Mesenchymal stem cell (in vitro differentiated cells and primary cell): ENCODE results near the gene ZFR.

Experiments used
- DNase-seq: peaks from one replicate; pipeline ENCODE4 v3.0.0-alpha.2; 2013
- H2AFZ ChIP-seq: one replicate; pipeline ENCODE4 v1.6.1; 2013; ENCODE audit warnings: low read depth, mild to moderate bottlenecking, control low read depth, inconsistent platforms, low read length, moderate library complexity
- H2AK5ac ChIP-seq: 2 replicates; pipeline ENCODE4 v1.6.1; 2013; ENCODE audit warnings: low read length, moderate library complexity, mild to moderate bottlenecking, inconsistent platforms; ENCODE audit not compliant: severe bottlenecking
- H2BK120ac ChIP-seq: one replicate; pipeline ENCODE4 v1.6.1; 2013; ENCODE audit warnings: low read depth, mild to moderate bottlenecking, inconsistent platforms, low read length, moderate library complexity
- H2BK12ac ChIP-seq, 2 experiments: one replicate each; pipeline ENCODE4 v1.6.1; 2013; ENCODE audit warnings: inconsistent platforms in 2 of 2, low read length in 2 of 2, mild to moderate bottlenecking in 2 of 2, moderate library complexity in 2 of 2, control low read depth in 1 of 2
- H2BK15ac ChIP-seq: one replicate; pipeline ENCODE4 v1.6.1; 2013; ENCODE audit warnings: mild to moderate bottlenecking, low read depth, inconsistent platforms; ENCODE audit not compliant: poor library complexity, severe bottlenecking
- H2BK5ac ChIP-seq: 2 replicates; pipeline ENCODE4 v1.6.1; 2013; ENCODE audit warnings: low read depth, mild to moderate bottlenecking, low read length, control low read depth, inconsistent platforms; ENCODE audit not compliant: poor library complexity, severe bottlenecking
- H3K14ac ChIP-seq, 2 experiments: one replicate each; pipeline ENCODE4 v1.6.1; 2013; ENCODE audit warnings: inconsistent platforms in 2 of 2, low read length in 2 of 2, control low read depth in 1 of 2, mild to moderate bottlenecking in 1 of 2, moderate library complexity in 1 of 2
- H3K18ac ChIP-seq, 2 experiments: one replicate each; pipeline ENCODE4 v1.6.1; 2013; ENCODE audit warnings: inconsistent platforms in 2 of 2, low read length in 2 of 2, control low read depth in 1 of 2, low read depth in 1 of 2, mild to moderate bottlenecking in 1 of 2
- H3K23ac ChIP-seq, 2 experiments: one replicate each; pipeline ENCODE4 v1.6.1; 2013; ENCODE audit warnings: inconsistent platforms in 2 of 2, low read length in 2 of 2, mild to moderate bottlenecking in 2 of 2, moderate library complexity in 2 of 2, control low read depth in 1 of 2
- H3K27ac ChIP-seq: 2 replicates; pipeline ENCODE4 v1.5.1; 2013; ENCODE audit warnings: mild to moderate bottlenecking, moderate library complexity, low read length, control low read depth, inconsistent platforms; ENCODE audit not compliant: poor library complexity, severe bottlenecking
- H3K27me3 ChIP-seq, 2 experiments: 2 replicates each; pipeline versions ENCODE4 v1.6.1 to v1.7.0; 2013; ENCODE audit warnings: low read length in 2 of 2, mild to moderate bottlenecking in 2 of 2, moderate library complexity in 2 of 2, control low read depth in 1 of 2, inconsistent platforms in 1 of 2; ENCODE audit not compliant: control insufficient read depth in 1 of 2, insufficient read depth in 1 of 2
- H3K36me3 ChIP-seq, 2 experiments: 2 replicates each; pipeline versions ENCODE4 v1.6.1 to v1.7.0; 2013; ENCODE audit warnings: low read length in 2 of 2, control low read depth in 1 of 2, inconsistent platforms in 1 of 2, low read depth in 1 of 2, mild to moderate bottlenecking in 1 of 2; ENCODE audit not compliant: insufficient read depth in 2 of 2, control insufficient read depth in 1 of 2
- H3K4ac ChIP-seq, 2 experiments: one replicate each; pipeline ENCODE4 v1.6.1; 2013; ENCODE audit warnings: inconsistent platforms in 2 of 2, low read length in 2 of 2, mild to moderate bottlenecking in 2 of 2, moderate library complexity in 2 of 2, control low read depth in 1 of 2, low read depth in 1 of 2
- H3K4me1 ChIP-seq: 2 replicates; pipeline ENCODE4 v1.6.1; 2013; ENCODE audit warnings: low read depth, low read length, control low read depth; ENCODE audit not compliant: control insufficient read depth, insufficient read depth
- H3K4me2 ChIP-seq: 2 replicates; pipeline ENCODE4 v1.6.1; 2013; ENCODE audit warnings: low read length, mild to moderate bottlenecking, inconsistent platforms; ENCODE audit not compliant: poor library complexity, severe bottlenecking
- H3K4me3 ChIP-seq, 2 experiments: 2 replicates each; pipeline versions ENCODE4 v1.5.1 to v1.7.0; 2013; ENCODE audit warnings: low read length in 2 of 2, mild to moderate bottlenecking in 2 of 2, control low read depth in 1 of 2, low read depth in 1 of 2; ENCODE audit not compliant: insufficient read depth in 1 of 2
- H3K79me1 ChIP-seq: replicated peaks from 2 replicates; pipeline ENCODE4 v1.6.1; 2013; ENCODE audit warnings: mild to moderate bottlenecking, control low read depth, low read length, inconsistent platforms; ENCODE audit not compliant: poor library complexity, severe bottlenecking
- H3K9ac ChIP-seq: 2 replicates; pipeline ENCODE4 v1.7.0; 2013; ENCODE audit warnings: mild to moderate bottlenecking, low read length, moderate library complexity
- H3K9me3 ChIP-seq: 2 replicates; pipeline ENCODE4 v1.7.0; 2013; ENCODE audit warnings: mild to moderate bottlenecking, low read length; ENCODE audit not compliant: control insufficient read depth
- H4K8ac ChIP-seq: one replicate; pipeline ENCODE4 v1.6.1; 2013; ENCODE audit warnings: inconsistent platforms, mild to moderate bottlenecking, low read length, moderate library complexity
- H4K91ac ChIP-seq: one replicate; pipeline ENCODE4 v1.6.1; 2013; ENCODE audit warnings: mild to moderate bottlenecking, low read length, inconsistent platforms
- WGBS: methylation state at CpG from one replicate; pipeline ENCODE4 v1.1.7; 2013; ENCODE audit warnings: mixed read lengths; 5-methylcytosine and 5-hydroxymethylcytosine counted together

ZFR gene

GRCh38 chr5:32419791-32420190 lies 24.7 kb downstream of the ZFR start:
- no peak overlapping the region for H2BK120ac ChIP-seq
- no peak overlapping the region for H2AFZ ChIP-seq
- peaks cover 11 to 47% of the 10 kb centered on the region in 2 experiments for H3K36me3 ChIP-seq
- H3K9me3 ChIP-seq: no peaks in the 10 kb centered on the region
- H3K27me3 ChIP-seq: no peaks in the 10 kb centered on the region
- no peak overlapping the region for H3K4me3 ChIP-seq
- no peak overlapping the region for H2AK5ac ChIP-seq
- peak overlapping the region in 1 of 2 experiments; percentile 48 for H3K18ac ChIP-seq
- H3K4ac ChIP-seq: no peak overlapping the region
- H3K4me2 ChIP-seq: no peak overlapping the region
- H4K8ac ChIP-seq: no peak overlapping the region
- peaks cover 2% of the 10 kb centered on the region for H3K4me1 ChIP-seq
- no peak overlapping the region for H3K27ac ChIP-seq
- H2BK15ac ChIP-seq: no peak overlapping the region
- no peak overlapping the region for H2BK5ac ChIP-seq
- H3K9ac ChIP-seq: no peak overlapping the region
- H2BK12ac ChIP-seq: no peak overlapping the region
- DNase-seq: no peak
- H3K23ac ChIP-seq: peak overlapping the region in 1 of 2 experiments; percentile 89
- H4K91ac ChIP-seq: no peak overlapping the region
- peak overlapping the region in 1 of 2 experiments; percentile 79 for H3K14ac ChIP-seq
- peaks cover 9% of the 10 kb centered on the region for H3K79me1 ChIP-seq
- WGBS: 100% methylated on average over 1 of the region's 2 CpGs

- Histone ChIP-seq H3K36me3 (peaks cover 20 to 87% of the 10 kb centered on the region in 2 experiments), H2BK120ac (no peak overlapping the region), H3K14ac (no peak overlapping the region), H3K4me3 (no peak overlapping the region), H3K27me3 (no peaks in the 10 kb centered on the region), H2BK5ac (no peak overlapping the region), H2AK5ac (no peak overlapping the region), H3K27ac (no peak overlapping the region), H2AFZ (no peak overlapping the region), H4K8ac (no peak overlapping the region), H3K9me3 (no peaks in the 10 kb centered on the region), H4K91ac (no peak overlapping the region), H3K9ac (no peak overlapping the region), H3K23ac (no peak overlapping the region), H3K79me1 (peaks cover 18% of the 10 kb centered on the region), H3K4me2 (no peak overlapping the region), H3K4me1 (no peaks in the 10 kb centered on the region), H2BK15ac (no peak overlapping the region), H3K18ac (no peak overlapping the region), H3K4ac (no peak overlapping the region), H2BK12ac (no peak overlapping the region)
- 95% methylated on average over 2 of the region's 3 CpGs for WGBS
- DNase-seq: no peak
Observed at GRCh38 chr5:32413466-32414263, 30.9 kb downstream of the ZFR start.

- no peak overlapping the region for H2BK120ac ChIP-seq
- H2BK12ac ChIP-seq: no peak overlapping the region
- H3K27ac ChIP-seq: no peak overlapping the region
- H3K4me1 ChIP-seq: no peaks in the 10 kb centered on the region
- peaks cover 18 to 93% of the 10 kb centered on the region in 2 experiments for H3K36me3 ChIP-seq
- H4K91ac ChIP-seq: no peak overlapping the region
- peaks cover 16% of the 10 kb centered on the region for H3K79me1 ChIP-seq
- no peaks in the 10 kb centered on the region for H3K9me3 ChIP-seq
- DNase-seq: no peak
- no peak overlapping the region for H3K9ac ChIP-seq
- no peak overlapping the region for H3K14ac ChIP-seq
- H2AFZ ChIP-seq: no peak overlapping the region
- H3K4me3 ChIP-seq: no peak overlapping the region
- no peak overlapping the region for H2BK5ac ChIP-seq
- H3K27me3 ChIP-seq: no peaks in the 10 kb centered on the region
- no peak overlapping the region for H3K23ac ChIP-seq
- no peak overlapping the region for H3K4ac ChIP-seq
- H2AK5ac ChIP-seq: no peak overlapping the region
- no peak overlapping the region for H2BK15ac ChIP-seq
- no peak overlapping the region for H4K8ac ChIP-seq
- no peak overlapping the region for H3K4me2 ChIP-seq
- H3K18ac ChIP-seq: no peak overlapping the region
Observed at GRCh38 chr5:32410630-32411029, 33.9 kb downstream of the ZFR start.

GRCh38 chr5:32406650-32407049 lies 37.9 kb downstream of the ZFR start:
- Histone ChIP-seq H4K8ac (no peak overlapping the region), H2AFZ (no peak overlapping the region), H3K18ac (no peak overlapping the region), H4K91ac (no peak overlapping the region), H3K4me1 (no peaks in the 10 kb centered on the region), H3K9ac (no peak overlapping the region), H3K23ac (no peak overlapping the region), H3K36me3 (peaks cover 25 to 97% of the 10 kb centered on the region in 2 experiments), H3K9me3 (no peaks in the 10 kb centered on the region), H3K79me1 (peaks cover 25% of the 10 kb centered on the region), H3K4ac (no peak overlapping the region), H2AK5ac (no peak overlapping the region), H2BK5ac (no peak overlapping the region), H3K4me2 (no peak overlapping the region), H2BK120ac (no peak overlapping the region), H2BK12ac (no peak overlapping the region), H3K27ac (no peak overlapping the region), H3K27me3 (no peaks in the 10 kb centered on the region), H3K14ac (no peak overlapping the region), H3K4me3 (no peak overlapping the region), H2BK15ac (no peak overlapping the region)
- WGBS: no CpG with 5 or more reads among the region's 2 CpGs
- no peak for DNase-seq
